GM12878 (cell line): ENCODE data around the gene CPD. TPM values are rescaled to one million over a fixed set of nuclear protein-coding genes. Genes with fewer than 3 reads are reported as not detected.

Experiments used
- ATAC-seq: fragments of 200-7000 bp; cut with Tn5 transposase; 3 replicates; pipeline ENCODE4 v1.9.1; 2020; ENCODE audit warnings: mild to moderate bottlenecking, moderate library complexity
- BruUV-seq: library from RNA; stranded (reverse); fragments of 400-500 nt; replicated peaks from 2 replicates; lab custom pipeline; 2021; lab: Mats Ljungman, UMichigan
- CTCF ChIA-PET: fragments of 300-600 bp; sonication (Branson Sonifier 250); formaldehyde crosslinking; extraction: SDS; loops from one replicate; lab custom pipeline; 2021; ENCODE audit warnings: inconsistent platforms; lab: Yijun Ruan, JAX
- POLR2A ChIA-PET: fragments of 350-600 bp; formaldehyde crosslinking; extraction: SDS; loops from one replicate; lab custom pipeline; 2021; ENCODE audit warnings: inconsistent platforms; lab: Charles Lee
- RAD21 ChIA-PET: fragments of 300-600 bp; sonication (Branson Sonifier 250); formaldehyde crosslinking; loops from one replicate; lab custom pipeline; 2023; ENCODE audit warnings: antibody characterized with exemption; ENCODE audit not compliant: unreplicated experiment; lab: Charles Lee
- SMC1A ChIA-PET: fragments of 300-600 bp; sonication (Branson Sonifier 250); formaldehyde crosslinking; loops from one replicate; lab custom pipeline; 2023; ENCODE audit not compliant: unreplicated experiment, uncharacterized antibody; lab: Charles Lee
- DNase-seq: peaks from one replicate; pipeline ENCODE4 v3.0.0-alpha.2; 2011; ENCODE audit warnings: low read depth, low spot score
- FAIRE-seq: peaks from 3 replicates; lab custom pipeline; 2011; peaks lifted over from hg19 to GRCh38; lab: Jason Lieb, UNC
- H2AFZ ChIP-seq: 2 replicates; pipeline ENCODE4 v1.6.0; 2011; ENCODE audit warnings: low read depth, low read length, control low read depth; ENCODE audit not compliant: control insufficient read depth
- H3K27ac ChIP-seq: 2 replicates; pipeline ENCODE4 v1.5.1; 2011; ENCODE audit warnings: control low read depth; ENCODE audit not compliant: control insufficient read depth, insufficient read depth
- H3K27me3 ChIP-seq, 2 experiments: replicated peaks in 1 of 2; 2 replicates each; pipeline versions ENCODE4 v1.6.0 to v1.6.1; 2011; ENCODE audit warnings: low read length in 1 of 2; ENCODE audit not compliant: control insufficient read depth in 2 of 2, insufficient read depth in 2 of 2
- H3K36me3 ChIP-seq, 2 experiments: 2 replicates each; pipeline ENCODE4 v1.5.1; 2011; ENCODE audit warnings: low read length in 1 of 2; ENCODE audit not compliant: control insufficient read depth in 2 of 2, insufficient read depth in 2 of 2
- H3K4me1 ChIP-seq: 2 replicates; pipeline ENCODE4 v1.6.1; 2011; ENCODE audit warnings: mild to moderate bottlenecking, low read length, moderate library complexity, mixed read lengths; ENCODE audit not compliant: control insufficient read depth, insufficient read depth
- H3K4me2 ChIP-seq: 2 replicates; pipeline ENCODE4 v1.6.0; 2011; ENCODE audit warnings: control low read depth; ENCODE audit not compliant: control insufficient read depth, insufficient read depth
- H3K4me3 ChIP-seq: fragments of 200-600 bp; sonication (generic); 2 replicates; pipeline ENCODE4 v1.5.1; 2016
- H3K79me2 ChIP-seq: 2 replicates; pipeline ENCODE4 v1.6.0; 2011; ENCODE audit warnings: low read length; ENCODE audit not compliant: control insufficient read depth, insufficient read depth
- H3K9ac ChIP-seq: 2 replicates; pipeline ENCODE4 v1.8.0; 2011; ENCODE audit warnings: low read length, control low read depth, mixed read lengths; ENCODE audit not compliant: control insufficient read depth, insufficient read depth
- H3K9me3 ChIP-seq: replicated peaks from 3 replicates; pipeline ENCODE4 v1.5.1; 2011; ENCODE audit warnings: mild to moderate bottlenecking, low read length; ENCODE audit not compliant: control insufficient read depth, insufficient read depth
- H4K20me1 ChIP-seq: 2 replicates; pipeline ENCODE4 v1.6.0; 2011; ENCODE audit not compliant: control insufficient read depth, insufficient read depth
- CBFB ChIP-seq: IDR thresholded peaks from 2 replicates; pipeline ENCODE4 v1.6.1; 2016; ENCODE audit warnings: antibody characterized with exemption, low read depth
- CHD1 ChIP-seq: IDR thresholded peaks from 2 replicates; pipeline ENCODE4 v1.6.1; 2012; ENCODE audit warnings: low read depth, low read length, improper control_type of control experiment
- CHD2 ChIP-seq: IDR thresholded peaks from 2 replicates; pipeline ENCODE4 v1.6.1; 2011; ENCODE audit warnings: low read depth, low read length, improper control_type of control experiment, borderline replicate concordance
- ESRRA ChIP-seq: IDR thresholded peaks from 2 replicates; pipeline ENCODE4 v1.6.1; 2012; ENCODE audit warnings: mild to moderate bottlenecking, low read length, improper control_type of control experiment
- EZH2 ChIP-seq: IDR thresholded peaks from 2 replicates; pipeline ENCODE4 v1.6.1; 2012; ENCODE audit warnings: low read depth, mild to moderate bottlenecking, control low read depth, inconsistent platforms, low read length, borderline replicate concordance; ENCODE audit not compliant: control insufficient read depth
- GATAD2B ChIP-seq: fragments of 450-650 bp; conservative IDR thresholded peaks from 2 replicates; pipeline ENCODE4 v1.6.1; 2017; ENCODE audit warnings: low read depth, mild to moderate bottlenecking, moderate library complexity
- MEF2B ChIP-seq: fragments of 450-650 bp; IDR thresholded peaks from 2 replicates; pipeline ENCODE4 v1.6.1; 2018; ENCODE audit warnings: mild to moderate bottlenecking, moderate library complexity; ENCODE audit not compliant: partially characterized antibody, poor library complexity, severe bottlenecking
- NBN ChIP-seq: fragments of 450-650 bp; IDR thresholded peaks from 2 replicates; pipeline ENCODE4 v1.6.1; 2016
- NFYA ChIP-seq: IDR thresholded peaks from 2 replicates; pipeline ENCODE4 v1.6.1; 2011; ENCODE audit warnings: low read depth, mild to moderate bottlenecking, low read length, improper control_type of control experiment, borderline replicate concordance
- NFYB ChIP-seq: IDR thresholded peaks from 2 replicates; pipeline ENCODE4 v1.6.1; 2011; ENCODE audit warnings: low read depth, mild to moderate bottlenecking, low read length, improper control_type of control experiment, moderate library complexity; ENCODE audit not compliant: insufficient read depth
- NR2F1 ChIP-seq: fragments of 450-650 bp; conservative IDR thresholded peaks from 2 replicates; pipeline ENCODE4 v1.6.1; 2017; ENCODE audit warnings: mild to moderate bottlenecking
- NRF1 ChIP-seq: conservative IDR thresholded peaks from 2 replicates; pipeline ENCODE4 v1.6.1; 2011; ENCODE audit warnings: mild to moderate bottlenecking, low read depth, low read length, improper control_type of control experiment
- RELA ChIP-seq: fragments of 450-650 bp; IDR thresholded peaks from 2 replicates; pipeline ENCODE4 v1.8.0; 2014; ENCODE audit warnings: borderline replicate concordance; ENCODE audit not compliant: partially characterized antibody
- RFX5 ChIP-seq: IDR thresholded peaks from 2 replicates; pipeline ENCODE4 v1.6.1; 2011; ENCODE audit warnings: low read depth, low read length, improper control_type of control experiment
- SMAD5 ChIP-seq: IDR thresholded peaks from 2 replicates; pipeline ENCODE4 v1.6.1; 2016; ENCODE audit warnings: antibody characterized with exemption, low read depth
- SMARCA5 ChIP-seq: fragments of 450-650 bp; IDR thresholded peaks from 2 replicates; pipeline ENCODE4 v1.6.1; 2017; ENCODE audit warnings: mild to moderate bottlenecking
- TAF1 ChIP-seq: IDR thresholded peaks from 2 replicates; pipeline ENCODE4 v1.6.1; 2011; ENCODE audit warnings: mild to moderate bottlenecking, low read depth, low read length, borderline replicate concordance
- ZBED1 ChIP-seq: IDR thresholded peaks from 2 replicates; pipeline ENCODE4 v1.6.1; 2016; ENCODE audit warnings: borderline replicate concordance
- ZNF24 ChIP-seq: fragments of 450-650 bp; IDR thresholded peaks from 2 replicates; pipeline ENCODE4 v1.6.1; 2017; ENCODE audit warnings: antibody characterized with exemption, mild to moderate bottlenecking
- ZNF274 ChIP-seq: IDR thresholded peaks from one replicate; pipeline ENCODE4 v1.8.0; 2011; ENCODE audit not compliant: insufficient read length, insufficient read depth
- WGBS: methylation state at CpG from one replicate; pipeline ENCODE4 v1.1.6; 2016; ENCODE audit warnings: low lambda C conversion rate; ENCODE audit not compliant: insufficient replicate concordance, insufficient coverage; ENCODE audit errors: missing lambda C conversion rate; 5-methylcytosine and 5-hydroxymethylcytosine counted together
- in situ Hi-C: fragments of 300-500 bp; cut with MboI; formaldehyde crosslinking; loops from 9 replicates; pipeline ENCODE4 v1.14.3; 2018; ENCODE audit warnings: mixed read lengths
- intact Hi-C: fragments of 100-400 bp; cut with micrococcal nuclease; formaldehyde crosslinking; loops from one replicate; pipeline ENCODE4 v1.14.2; 2022; ENCODE audit not compliant: unreplicated experiment
- polyA plus RNA-seq, 11 experiments: library from polyadenylated mRNA; depleted of rRNA in 4 of 11; unstranded in 6 of 11; stranded (reverse) in 5 of 11; fragments of >200 nt; fragmentation: Nextera tagmentation in 4 of 11; fragmentation: Illumina TruSeq in 1 of 11; extraction: Ambion mirVana in 4 of 11; extraction: Trizol in 1 of 11; gene quantifications; 1 replicate in 1 of 11; 2 replicates in 10 of 11; pipeline versions ENCODE4 v1.2.1 to v1.2.3, GENCODE V29; 2011 to 2016; ENCODE audit warnings: inconsistent platforms in 2 of 11, missing spikeins in 2 of 11, low read depth in 1 of 11
- total RNA-seq, 4 experiments: library from RNA; depleted of rRNA in 3 of 4; stranded (reverse); fragments of >200 nt in 3 of 4; fragmentation: Illumina TruSeq in 1 of 4; extraction: Trizol in 1 of 4; gene quantifications; 2 replicates each; pipeline versions ENCODE4 v1.2.1 to v1.2.3, GENCODE V29; 2013 to 2021
- TF ChIP-seq, protein P1 (sequence below): fragments of 150-350 bp; IDR thresholded peaks from 2 replicates; pipeline ENCODE4 v1.6.1; 2014; ENCODE audit warnings: mild to moderate bottlenecking, low read depth, low read length
- TF ChIP-seq, protein P2 (sequence below): IDR thresholded peaks from 2 replicates; pipeline ENCODE4 v1.6.1; 2012; ENCODE audit warnings: low read depth, low read length, improper control_type of control experiment

CPD gene
- total and polyA plus RNA-seq, 10 of the 15 experiments (the other 5 are each of a cell fraction or from before 2014, with no cell fraction given) = 3.5 to 24.2 (median 15.7) TPM

DNA sequence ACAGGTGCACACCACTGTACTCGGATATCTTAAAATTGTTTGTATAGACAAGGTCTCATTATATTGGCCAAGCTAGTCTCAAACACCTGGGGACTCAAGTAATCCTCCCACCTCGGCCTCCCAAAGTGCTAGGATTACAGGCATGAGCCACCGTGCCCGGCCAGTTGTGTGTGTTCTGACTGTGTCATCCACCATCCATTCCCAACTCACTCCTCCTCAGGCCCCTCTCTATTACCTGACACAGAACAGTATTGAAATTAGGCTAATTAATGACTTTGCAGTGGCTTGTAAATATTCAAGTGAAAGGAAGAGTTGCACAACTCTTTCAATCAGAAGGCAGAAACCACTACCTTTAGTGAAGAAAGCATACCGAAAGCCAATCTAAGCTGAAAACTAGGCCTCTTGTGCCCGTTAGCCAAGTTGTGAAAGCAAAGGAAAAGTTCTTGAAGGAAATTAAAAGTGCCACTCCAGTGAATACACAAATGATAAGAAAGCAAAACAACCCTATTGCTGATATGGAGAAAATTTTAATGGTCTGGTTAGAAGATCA lies 127.2 kb downstream of the CPD start:
- in situ Hi-C loops = no loop called here

DNA sequence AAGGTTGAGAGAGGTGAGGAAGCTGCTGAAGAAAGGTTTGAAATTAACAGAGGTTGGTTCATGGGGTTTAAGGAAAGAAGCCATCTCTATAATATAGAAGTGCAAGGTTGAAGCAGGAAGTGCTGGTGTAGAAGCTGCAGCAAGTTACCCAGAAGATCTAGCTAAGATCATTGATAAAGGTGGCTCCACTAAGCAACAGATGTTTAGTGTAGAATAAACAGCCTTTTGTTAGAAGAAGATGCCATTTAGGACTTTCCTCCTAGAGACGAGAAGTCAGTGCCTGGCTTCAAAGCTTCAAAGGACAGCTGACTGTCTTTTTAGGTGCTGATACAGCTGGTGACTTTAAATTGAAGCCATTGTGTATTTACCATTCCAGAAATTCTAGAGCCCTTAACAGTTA lies 127.8 kb downstream of the CPD start:
- CTCF ChIA-PET = no interaction called here
- ATAC-seq (no peak), DNase-seq (no peak), FAIRE-seq (no peak)
- Histone ChIP-seq H3K36me3 (peaks cover 0 to 8% of the 10 kb centered on the region in 2 experiments), H3K4me3 (no peak overlapping the region), H2AFZ (no peak overlapping the region), H3K4me2 (no peak overlapping the region), H3K27ac (no peak overlapping the region), H3K27me3 (no peaks in the 10 kb centered on the region), H4K20me1 (no peaks in the 10 kb centered on the region), H3K79me2 (no peaks in the 10 kb centered on the region), H3K9ac (no peak overlapping the region), H3K9me3 (no peaks in the 10 kb centered on the region), H3K4me1 (no peaks in the 10 kb centered on the region)
- WGBS = 100% methylated on average over 1 of the region's 1 CpG
- in situ Hi-C loops = no loop called here
- SMC1A ChIA-PET = interaction anchor here (0.7 kb wide), 3 partner anchors 8 to 134 kb away, joined by 3 read pairs; no protein-coding TSS in a partner anchor
- no TSS peak for BruUV-seq
- intact Hi-C loops = no loop called here
- POLR2A ChIA-PET = interaction anchor here (0.5 kb wide), 1 partner anchor 128 kb away, joined by 4 read pairs; no protein-coding TSS in a partner anchor
- RAD21 ChIA-PET = no interaction called here
- TF ChIP-seq ZNF24 = no peak
- TF ChIP-seq ESRRA = no peak
- no peak for TF ChIP-seq ZNF274
- no peak for TF ChIP-seq RELA
- TF ChIP-seq NFYB = no peak
- no peak for TF ChIP-seq CBFB
- TF ChIP-seq, protein P1, sequence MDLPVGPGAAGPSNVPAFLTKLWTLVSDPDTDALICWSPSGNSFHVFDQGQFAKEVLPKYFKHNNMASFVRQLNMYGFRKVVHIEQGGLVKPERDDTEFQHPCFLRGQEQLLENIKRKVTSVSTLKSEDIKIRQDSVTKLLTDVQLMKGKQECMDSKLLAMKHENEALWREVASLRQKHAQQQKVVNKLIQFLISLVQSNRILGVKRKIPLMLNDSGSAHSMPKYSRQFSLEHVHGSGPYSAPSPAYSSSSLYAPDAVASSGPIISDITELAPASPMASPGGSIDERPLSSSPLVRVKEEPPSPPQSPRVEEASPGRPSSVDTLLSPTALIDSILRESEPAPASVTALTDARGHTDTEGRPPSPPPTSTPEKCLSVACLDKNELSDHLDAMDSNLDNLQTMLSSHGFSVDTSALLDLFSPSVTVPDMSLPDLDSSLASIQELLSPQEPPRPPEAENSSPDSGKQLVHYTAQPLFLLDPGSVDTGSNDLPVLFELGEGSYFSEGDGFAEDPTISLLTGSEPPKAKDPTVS = no peak
- no peak for TF ChIP-seq EZH2
- no peak for TF ChIP-seq GATAD2B
- no peak for TF ChIP-seq TAF1
- TF ChIP-seq MEF2B = no peak

More for the DNA sequence above, 127.2 kb downstream of the CPD start:
- 96% methylated on average over 6 of the region's 6 CpGs for WGBS
- H3K4me3 ChIP-seq = no peak overlapping the region
- no peak overlapping the region for H2AFZ ChIP-seq
- DNase-seq (no peak), ATAC-seq (no peak), FAIRE-seq (no peak)
- TF ChIP-seq SMARCA5 (no peak), RFX5 (no peak), NFYA (no peak), NR2F1 (no peak), NRF1 (no peak), ZBED1 (no peak), NBN (no peak), CHD1 (no peak), SMAD5 (no peak), CHD2 (no peak)
- TF ChIP-seq, protein P2, sequence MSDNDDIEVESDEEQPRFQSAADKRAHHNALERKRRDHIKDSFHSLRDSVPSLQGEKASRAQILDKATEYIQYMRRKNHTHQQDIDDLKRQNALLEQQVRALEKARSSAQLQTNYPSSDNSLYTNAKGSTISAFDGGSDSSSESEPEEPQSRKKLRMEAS = no peak
- no peaks in the 10 kb centered on the region; the same call in 2 of the 3 replicates for H3K9me3 ChIP-seq
- H3K9ac ChIP-seq = no peak overlapping the region
- no peaks in the 10 kb centered on the region for H3K27me3 ChIP-seq
- intact Hi-C loops = no loop called here
- CTCF ChIA-PET = no interaction called here
- no peaks in the 10 kb centered on the region for H3K79me2 ChIP-seq
- no TSS peak for BruUV-seq
- no peak overlapping the region for H3K27ac ChIP-seq
- POLR2A ChIA-PET = interaction anchor here (0.5 kb wide), 1 partner anchor 128 kb away, joined by 4 read pairs; no protein-coding TSS in a partner anchor
- no peak overlapping the region for H3K4me2 ChIP-seq
- RAD21 ChIA-PET = no interaction called here
- H3K36me3 ChIP-seq = peaks cover 0 to 11% of the 10 kb centered on the region in 2 experiments
- no peaks in the 10 kb centered on the region for H4K20me1 ChIP-seq
- no peaks in the 10 kb centered on the region for H3K4me1 ChIP-seq
- SMC1A ChIA-PET = interaction anchor here (0.7 kb wide), 3 partner anchors 9 to 134 kb away, joined by 3 read pairs; no protein-coding TSS in a partner anchor
